NCI-H1417 treated with DMSO at 0.1 percent for 48 hours (cell line): ENCODE measurements around the gene COL8A2.
"Not testable (repeated sequence)": the region's sequence is repeated elsewhere in the genome, so short reads cannot be mapped to it uniquely, and the experiment has no call there.

Experiments used
- DNase-seq: peaks from one replicate; lab custom pipeline; 2025; lab: John Stamatoyannopoulos, UW

Gene COL8A2

DNA sequence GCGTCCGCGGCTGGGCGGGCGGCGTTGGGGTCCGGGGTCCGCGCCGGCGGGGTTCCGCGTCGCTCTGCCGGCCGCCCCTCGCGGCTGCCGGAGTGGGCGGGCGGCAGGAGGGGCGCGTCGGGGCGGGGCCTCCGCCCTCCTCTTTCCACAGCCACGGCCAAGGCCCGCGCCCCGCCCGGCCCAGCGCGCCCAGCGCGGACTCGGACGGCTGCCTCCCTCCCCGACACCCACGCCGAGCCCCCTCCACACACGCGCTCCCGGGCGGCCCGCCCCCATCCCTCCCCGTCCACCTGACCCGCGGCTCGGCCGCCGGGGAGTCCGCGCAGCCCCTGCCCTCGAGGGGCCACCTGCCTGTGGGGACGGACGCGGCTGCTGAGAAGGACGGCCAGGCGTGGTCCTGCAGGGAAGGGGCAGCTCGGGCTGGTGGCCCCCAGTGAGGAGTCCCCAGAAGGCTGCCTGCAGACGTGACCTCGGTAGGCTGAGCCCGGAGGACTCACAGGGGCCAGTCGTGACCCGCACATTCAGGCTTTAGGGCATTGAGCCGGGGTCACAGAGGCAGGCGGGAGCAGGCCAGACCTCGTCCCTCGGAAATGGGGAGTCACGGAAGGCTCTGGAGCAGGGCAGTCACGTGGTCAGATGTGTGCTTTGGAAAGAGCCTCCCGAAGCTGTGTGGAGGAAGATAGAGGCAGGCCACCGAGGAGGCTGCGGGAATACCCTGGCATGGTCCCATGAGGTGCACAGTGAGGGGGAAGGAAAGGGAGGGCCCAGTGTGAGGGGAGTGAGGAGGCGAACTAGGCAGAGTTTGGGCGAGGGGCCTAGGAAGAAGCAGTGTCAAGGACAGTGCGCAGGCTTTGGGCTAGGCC lies at the start of gene COL8A2:
Gene COL8A2, minus strand, starts transcription at position 94 of the 863 bp plus-strand sequence. CDS start 24,980 bp downstream, outside the sequence.
- DNase-seq: no peak

DNA sequence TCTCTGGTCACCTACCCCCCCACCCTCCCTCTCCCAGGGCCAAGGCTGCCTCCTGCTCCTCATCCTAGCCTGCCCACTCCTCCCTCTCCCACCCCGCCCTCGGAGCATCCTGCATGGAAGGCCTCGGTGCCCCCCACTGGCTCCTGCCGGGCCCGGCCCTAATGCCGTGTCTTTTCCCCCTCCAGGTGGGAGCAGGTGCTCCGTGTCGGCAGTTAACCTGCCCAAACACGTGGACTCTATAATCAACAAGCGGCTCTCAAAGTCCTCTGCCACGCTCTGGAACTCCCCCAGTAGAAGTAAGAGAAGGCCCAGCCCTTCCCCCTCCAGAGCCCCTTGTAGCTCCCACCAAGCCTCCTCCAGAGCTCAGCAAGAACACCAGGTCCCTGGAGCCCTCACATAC lies 49.7 kb upstream of the COL8A2 start:
- DNase-seq: peak; percentile 29

DNA sequence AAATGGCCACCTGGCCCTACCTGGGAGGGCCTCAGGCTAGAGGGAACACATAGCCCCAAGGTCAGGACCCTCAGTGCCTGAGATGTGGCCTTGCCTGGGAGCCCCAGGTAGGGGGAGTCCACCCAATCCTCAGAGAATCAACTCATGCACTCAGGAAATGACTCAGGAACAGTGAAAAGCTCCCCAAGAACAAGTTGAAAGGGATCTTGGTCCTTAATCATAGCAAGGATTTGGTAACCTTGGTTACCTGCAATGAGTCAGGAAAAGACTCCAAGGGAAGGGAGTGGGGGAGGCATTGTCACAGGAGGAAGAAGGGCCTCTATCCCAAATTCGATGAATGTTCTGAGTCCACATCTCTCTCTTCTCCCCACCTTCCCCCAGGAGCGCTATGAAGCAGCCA lies 48.0 kb upstream of the COL8A2 start:
- no peak for DNase-seq

DNA sequence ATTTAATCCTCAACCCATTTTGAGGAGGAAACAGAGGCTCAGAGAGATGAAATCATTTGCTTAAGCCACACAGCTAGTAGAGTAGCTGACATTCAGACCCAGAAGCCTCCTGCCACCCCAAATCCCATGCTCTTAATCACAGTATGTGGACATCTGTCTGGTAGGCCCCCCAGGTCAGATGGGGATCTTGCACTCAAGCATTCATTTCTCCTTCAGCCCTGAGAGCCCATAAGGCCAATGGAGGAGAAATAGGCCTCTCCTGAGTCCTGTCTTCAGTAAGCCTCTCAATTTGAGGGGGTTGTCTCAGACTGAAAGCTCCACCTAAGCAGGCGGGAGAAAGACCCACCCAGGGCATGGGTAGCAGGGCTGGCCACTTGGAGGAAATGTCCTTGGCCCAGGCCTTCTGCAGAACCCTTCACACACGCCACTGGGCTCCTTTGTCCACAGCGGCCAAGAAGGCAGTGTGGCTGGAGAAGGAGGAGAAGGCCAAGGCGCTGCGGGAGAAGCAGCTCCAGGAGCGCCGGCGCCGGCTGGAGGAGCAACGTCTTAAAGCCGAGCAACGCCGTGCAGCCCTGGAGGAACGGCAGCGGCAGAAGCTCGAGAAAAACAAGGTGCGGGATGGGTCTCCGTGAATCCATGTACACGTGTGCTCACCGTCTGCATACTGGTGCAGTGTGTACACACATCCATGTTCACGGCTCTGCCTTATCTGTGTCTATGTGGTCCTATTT lies 47.2 kb upstream of the COL8A2 start:
- DNase-seq: no peak

DNA sequence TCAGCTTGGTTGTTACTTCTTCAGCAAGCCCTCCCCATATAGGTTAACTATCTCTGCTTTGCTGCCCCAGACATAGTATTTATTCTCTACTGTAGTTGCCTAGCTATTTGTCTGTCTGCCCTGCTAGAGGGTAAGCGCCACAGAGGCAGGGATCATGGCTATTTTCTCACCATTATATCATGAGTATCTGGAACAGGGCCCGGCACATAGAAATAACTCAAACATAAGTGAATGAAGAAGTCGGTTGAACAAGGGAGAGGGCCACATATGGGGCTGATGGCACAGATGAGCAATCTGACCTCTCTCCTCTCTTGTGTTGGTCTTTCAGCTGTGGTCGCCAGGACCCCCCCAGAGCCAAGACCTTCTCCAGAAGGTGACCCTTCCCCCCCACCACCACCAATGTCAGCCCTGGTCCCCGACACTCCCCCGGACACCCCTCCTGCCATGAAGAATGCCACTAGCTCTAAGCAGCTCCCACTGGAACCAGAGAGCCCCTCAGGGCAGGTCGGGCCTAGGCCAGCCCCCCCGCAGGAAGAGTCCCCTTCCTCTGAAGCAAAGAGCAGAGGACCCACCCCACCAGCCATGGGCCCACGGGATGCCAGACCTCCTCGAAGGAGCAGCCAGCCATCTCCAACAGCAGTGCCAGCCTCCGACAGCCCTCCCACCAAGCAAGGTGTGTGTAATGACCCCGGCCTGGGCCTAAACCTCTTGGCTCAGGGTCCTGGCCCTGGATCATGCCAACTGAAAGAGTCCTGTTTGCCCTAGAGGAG lies 45.8 kb upstream of the COL8A2 start:
- no peak for DNase-seq

DNA sequence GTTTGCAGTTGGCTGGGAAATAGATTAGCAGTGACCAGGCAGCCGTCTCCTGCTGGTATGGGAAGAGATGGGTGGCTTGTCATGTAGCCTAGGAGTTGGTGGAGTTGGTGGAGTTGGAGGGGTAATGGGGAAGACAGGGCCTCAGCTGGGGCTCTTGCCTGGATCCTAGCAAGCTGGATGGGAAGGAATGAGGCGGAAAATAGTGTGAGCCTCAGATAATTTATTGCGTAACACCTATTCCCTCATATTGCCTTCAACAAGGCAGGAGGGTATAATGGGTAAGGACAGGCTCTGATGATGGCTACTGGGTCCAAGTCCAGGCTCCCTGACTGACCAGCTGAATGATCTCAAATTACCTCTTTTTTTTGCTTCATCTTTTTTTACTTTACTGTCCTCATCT lies 43.5 kb upstream of the COL8A2 start:
- DNase-seq: no peak

DNA sequence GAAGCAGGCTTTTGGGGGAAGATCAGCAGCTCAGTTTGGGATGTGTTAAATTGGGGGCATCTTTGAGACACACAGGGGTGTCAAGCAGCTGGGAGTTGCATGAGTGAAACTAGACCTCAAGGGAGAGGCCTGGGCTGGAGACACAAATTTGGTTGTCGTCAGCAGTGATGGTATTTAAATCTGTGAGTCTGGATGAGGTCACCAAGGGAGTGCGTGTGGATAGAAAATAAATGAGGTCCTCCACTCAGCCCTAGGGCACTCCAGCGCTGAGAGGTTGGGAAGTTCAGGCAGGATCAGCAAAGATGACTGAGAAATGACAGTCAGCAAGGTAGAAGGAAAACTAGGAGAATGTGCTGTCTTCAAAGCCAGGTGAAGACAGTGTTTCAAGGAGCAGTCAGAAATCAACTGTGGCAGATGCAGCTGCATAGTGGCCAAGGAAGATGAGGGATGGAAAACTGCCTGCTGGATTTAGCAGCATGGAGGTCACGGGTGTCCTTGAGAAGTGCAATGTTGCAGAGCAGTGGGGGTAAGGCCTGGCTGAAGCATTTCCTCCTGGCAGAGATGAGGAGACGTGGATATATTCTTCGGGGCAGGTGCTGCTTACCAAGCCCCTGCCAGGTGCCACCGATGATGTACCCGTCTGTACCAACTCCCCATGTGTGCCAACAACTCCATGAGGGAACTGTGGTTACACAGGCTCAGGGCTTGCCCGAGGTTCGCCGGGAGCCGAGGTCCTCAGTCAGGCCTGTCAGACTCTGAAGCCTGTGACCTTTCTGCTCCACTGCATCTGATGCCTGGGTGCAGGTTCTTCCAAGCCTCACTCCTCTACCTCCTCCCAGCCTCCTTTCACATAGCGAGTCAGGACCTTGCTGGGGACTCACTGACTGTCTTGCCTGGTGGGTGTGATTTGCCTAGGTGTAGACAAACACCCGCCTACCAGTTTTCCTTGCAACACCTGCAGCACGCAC lies 42.2 kb upstream of the COL8A2 start:
- DNase-seq: no peak

DNA sequence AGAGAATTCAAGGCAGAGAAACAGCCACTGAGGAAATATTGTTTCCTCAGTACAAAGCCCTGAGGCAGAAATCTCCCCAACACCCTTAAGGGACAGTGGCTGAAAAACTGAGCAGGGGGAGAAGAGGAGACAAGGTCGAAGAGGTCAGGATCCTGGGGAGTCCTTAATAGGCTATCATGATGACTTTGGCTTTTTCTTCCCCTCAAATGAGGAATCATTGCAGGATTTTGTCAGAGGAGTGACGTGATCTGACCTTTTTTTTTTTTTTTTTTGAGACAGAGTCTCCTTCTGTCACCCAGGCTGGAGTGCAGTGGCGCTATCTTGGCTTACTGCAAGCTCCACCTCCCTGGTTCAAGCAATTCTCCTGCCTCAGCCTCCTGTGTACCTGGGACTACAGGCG lies 41.1 kb upstream of the COL8A2 start:
- DNase-seq: no peak

DNA sequence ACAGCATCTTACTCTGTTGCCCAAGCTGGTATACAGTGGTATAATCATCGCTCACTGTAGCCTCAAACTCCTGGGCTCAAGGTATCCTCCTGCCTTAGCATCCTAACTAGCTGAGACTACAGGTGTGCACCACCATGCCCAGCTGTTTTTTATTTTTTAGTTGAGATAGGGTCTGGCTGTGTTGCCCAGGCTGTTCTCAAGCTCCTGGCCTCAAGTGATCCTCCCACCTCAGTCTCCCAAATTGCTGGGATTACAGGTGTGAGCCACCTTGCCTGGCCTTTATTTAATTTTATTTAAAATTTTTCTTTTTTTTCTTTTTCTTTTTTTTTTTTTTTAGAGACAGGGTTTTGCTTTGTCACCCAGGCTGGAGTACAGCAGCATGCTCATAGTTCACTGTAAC lies 40.1 kb upstream of the COL8A2 start:
- no peak for DNase-seq

DNA sequence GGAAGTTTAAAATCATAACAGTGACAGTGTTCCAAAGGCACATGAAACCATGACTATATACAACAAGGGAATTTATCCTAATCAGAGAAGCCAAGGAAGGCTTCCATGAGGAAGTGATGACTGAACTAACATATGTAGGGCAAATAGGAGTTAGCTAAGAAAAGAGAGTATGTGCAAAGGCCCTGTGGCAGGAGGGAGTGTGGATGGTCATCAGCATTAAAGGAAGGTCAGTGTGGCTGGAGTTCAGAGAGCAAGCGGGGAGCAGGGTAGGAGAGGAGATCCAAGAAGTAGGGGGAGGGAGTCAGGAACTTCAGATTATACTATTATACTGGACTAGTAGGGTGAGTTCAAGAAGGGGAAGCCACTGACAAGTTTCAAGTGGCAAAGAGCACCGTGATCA lies 39.3 kb upstream of the COL8A2 start:
- DNase-seq: no peak

DNA sequence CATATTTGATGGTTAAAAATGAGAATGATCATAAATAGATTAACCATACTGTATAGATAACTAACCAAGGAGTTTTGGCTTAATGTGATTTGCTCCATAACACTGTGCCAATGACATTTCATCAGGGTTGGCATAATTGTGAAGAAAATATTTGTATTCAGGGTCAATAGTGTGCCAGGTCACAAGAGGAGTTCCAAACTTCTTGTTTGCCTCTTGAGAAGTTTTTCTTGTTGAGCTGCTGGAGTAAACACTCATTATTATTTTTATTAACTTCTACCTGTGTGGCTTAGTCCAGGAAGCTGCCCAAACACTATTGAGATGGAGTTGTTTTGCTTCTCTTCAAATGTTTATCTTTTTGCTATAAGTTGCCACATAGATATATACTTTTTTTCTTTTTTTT lies 38.4 kb upstream of the COL8A2 start:
- no peak for DNase-seq

DNA sequence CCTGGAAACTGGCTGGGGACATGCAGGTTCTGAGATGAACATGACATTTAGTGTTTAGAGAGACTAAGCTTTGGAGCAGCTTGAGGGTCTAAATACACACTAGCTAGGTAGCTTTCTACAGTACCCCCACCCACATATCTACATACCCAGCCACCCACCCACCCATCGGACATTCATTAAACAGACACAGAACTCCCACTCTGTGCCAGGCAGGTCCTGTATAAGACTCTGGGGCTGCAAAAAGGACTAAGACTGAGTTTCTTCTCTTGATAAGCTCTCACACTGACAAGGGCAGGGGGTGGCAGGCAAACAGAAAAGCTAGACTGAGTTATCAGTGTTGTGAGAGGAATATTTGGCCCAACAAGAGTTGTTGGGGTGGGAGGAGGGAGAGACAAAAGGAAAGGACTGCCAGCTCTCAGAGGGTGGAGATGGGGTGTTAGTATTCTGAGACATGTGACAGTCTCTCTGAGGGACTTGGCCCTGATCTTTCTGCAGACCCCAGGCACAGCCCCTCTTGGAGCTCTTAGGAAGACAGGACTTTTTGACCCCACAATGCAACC lies 37.7 kb upstream of the COL8A2 start:
- no peak for DNase-seq

DNA sequence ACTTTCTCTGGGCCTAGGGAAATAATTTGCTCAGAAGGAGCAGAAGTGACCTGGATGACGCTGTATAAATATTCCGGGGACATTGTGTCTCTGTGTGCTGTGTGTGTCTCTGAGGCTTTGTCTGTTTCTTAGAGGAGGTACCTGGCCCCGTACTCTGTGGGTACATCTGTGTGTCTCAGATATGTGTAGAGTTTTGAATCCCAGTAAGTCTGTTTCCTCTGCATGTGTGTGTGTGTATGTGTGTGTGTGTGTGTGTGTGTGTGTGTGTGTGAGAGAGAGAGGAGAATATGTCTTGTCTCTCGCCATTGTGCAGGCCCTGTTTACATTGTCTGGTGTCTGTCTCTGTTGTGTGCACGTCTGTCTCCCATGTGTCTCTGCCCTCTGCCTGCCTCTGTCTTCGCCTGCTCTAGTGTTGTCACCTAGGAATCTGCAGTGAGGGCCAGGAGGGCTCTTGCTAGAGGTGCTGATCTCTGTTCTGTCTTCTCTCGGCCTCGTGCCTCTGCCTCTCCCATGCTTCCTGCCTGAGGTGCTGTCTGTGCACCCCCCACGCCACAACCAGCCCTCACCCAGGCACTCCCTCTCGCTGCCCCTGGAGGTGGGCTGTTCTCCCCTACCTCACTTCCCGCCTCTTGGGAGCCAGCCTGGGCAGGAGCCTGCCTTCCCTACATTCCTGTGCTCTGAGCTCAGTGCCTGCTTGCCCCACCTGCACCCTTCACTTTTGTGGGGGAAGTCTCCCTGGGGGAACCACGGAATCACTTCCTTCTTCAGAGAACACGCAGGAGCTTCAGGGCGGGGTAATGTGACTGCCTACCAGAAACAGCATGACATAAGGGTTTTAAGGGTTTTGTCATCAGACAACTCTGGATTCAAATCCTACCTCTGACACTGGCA lies 36.9 kb upstream of the COL8A2 start:
- no peak for DNase-seq

DNA sequence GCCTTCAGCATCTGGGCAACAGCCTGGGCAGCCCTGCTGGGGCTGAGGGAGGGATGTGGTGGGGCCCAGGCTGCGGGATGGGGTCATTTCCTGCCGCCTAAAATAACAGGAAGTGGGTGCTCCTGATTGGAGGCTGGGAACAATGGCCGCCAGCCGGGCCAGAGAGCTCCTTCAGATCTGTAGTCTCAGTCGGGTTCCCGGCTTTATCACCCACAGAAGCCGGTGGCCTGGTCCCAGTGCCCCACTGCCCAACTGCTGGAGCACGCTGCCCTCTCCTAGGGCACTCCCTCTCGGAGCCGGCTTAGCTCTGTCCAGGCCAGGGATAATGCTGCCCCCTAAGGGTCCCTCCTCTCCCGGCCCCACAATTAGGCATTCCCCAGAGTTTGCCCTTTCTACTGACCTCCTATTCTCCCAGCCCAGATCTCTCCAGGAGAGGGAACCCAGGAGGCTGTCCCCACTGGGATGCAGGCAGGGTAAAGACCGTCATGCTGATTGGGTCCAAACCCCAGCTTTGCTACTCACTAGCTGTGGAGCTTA lies 36.0 kb upstream of the COL8A2 start:
- no peak for DNase-seq

DNA sequence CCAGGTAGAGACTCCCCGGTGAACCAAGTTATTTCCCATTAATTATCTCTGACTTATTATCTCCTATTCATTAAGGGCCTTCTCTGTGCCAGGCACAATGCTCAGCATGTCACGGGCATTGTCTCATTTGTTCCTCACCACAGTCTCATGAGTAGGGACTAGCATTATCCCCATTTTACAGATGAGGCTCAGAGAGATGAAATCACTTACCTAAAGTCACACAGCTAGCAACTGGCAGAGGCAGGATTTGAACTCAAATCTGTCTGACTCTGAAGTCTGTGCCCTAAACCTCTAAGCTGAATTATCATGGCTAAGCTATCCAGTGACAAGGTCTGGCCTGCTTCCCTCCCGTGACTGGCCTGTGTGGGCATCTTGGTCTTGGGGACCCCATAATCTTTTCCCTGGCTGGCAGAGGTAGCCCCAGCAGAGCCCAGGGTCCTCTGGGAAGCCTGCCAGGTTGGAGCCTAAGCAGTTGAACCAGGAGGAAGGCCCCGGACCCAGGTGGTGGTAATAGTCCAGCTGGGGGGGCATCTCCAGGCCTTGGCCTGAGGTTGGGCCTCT lies 35.4 kb upstream of the COL8A2 start:
- DNase-seq: no peak

DNA sequence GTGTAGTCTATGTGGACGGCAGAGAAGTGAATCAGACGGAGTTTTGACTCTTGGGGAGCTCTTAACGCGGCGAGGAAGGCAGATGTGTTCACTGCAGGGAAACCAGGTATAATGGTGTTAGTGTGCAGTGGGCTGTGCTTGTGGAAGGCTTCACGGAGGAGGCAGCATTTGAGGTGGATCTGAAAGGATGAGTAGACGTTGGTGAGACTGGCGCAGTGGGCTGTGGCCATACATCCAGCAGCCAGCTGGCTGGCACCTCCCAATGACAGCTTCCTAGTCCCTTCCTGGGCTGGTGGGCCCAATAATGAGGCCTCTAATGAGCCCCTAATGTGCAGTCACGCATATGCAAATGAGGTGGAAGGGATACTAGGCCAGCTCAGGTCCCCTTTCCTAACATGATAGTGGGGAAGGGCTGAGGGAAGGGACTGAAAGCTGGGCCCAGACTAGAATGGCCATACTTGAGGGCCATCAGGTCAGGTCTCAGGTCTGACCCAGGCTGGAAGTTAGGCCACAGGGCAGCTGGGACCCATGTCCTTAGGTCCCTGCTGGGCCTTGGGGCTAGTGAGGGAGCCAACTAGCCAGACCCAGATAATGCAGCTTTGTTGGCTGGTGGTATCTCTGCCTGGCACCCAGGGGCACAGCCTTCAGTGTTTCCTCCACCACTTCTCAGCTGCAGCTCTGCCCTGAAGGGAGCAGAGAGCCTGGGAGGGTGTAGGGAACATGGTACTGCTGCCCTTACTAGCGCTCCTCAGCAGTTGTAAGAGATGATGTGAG lies 34.8 kb upstream of the COL8A2 start:
- no peak for DNase-seq

DNA sequence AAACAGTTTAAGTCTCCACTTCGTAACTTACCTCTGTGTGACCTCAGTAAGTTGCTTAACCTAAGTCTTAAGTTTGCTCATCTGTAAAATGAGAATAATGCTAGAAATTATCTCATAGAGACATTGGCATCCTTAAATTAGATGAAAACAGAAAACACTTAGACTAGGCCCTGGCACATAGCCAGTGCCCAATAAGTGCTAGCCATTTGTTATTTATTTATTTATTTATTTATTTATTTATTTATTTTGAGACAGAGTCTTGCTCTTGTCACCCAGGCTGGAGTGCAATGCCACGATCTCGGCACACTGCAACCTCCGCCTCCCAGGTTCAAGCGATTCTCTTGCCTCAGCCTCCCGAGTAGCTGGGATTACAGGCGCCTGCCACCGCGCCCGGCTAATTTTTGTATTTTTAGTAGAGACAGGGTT lies 33.8 kb upstream of the COL8A2 start:
- DNase-seq: not testable (repeated sequence)

DNA sequence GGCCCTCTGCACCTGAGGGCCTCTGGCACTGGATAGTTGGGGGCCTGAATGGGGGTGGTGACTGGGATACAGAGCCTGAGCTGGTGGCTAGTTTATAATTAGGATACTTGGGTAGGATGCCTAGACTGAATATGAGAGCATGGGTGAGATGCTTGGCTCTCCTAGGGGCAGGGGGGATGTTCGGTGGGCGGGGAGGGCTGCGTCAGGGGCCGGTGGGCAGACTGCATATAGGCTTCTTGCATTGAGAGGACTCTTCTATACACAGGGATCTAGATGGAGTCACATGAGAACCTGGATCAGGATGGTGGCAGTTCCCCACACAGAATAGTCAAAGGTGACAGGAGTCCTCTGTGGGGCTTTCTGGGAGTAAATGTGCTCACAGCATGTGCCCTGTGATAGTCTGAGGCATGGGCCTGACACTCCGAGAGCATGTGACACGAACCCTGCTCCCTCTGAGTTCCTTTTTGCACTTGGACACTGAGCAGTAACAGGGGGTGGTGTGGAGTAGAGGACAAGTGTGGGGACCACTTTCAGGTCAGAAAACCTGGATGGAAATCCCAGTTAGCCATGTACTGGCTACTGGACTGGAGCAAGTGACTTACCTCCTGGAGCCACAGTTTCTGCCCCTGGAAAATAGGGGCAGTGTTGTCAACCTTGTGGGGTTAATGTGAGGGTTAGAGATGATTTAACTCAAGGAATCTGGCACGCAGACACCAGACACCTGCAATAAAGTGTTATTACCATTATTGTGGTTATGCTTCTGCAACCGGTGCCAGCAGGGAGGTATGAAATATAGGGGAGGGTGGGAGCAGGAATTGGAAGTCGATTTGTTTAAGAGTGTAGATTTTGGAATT lies 33.2 kb upstream of the COL8A2 start:
- DNase-seq: no peak
